Astrocyte (in vitro differentiated cells and primary cell): ENCODE measurements around the gene PLD2.

ENCODE experiments used
- EZH2 ChIP-seq: IDR thresholded peaks from 2 replicates; pipeline ENCODE4 v1.6.1; 2012; ENCODE audit warnings: mild to moderate bottlenecking, low read length, inconsistent platforms; ENCODE audit not compliant: insufficient read depth
- TF ChIP-seq, protein P1 (sequence below): IDR thresholded peaks from 2 replicates; pipeline ENCODE4 v1.5.1; 2011; ENCODE audit warnings: low read depth, mild to moderate bottlenecking, inconsistent platforms, low read length, moderate library complexity; ENCODE audit not compliant: insufficient read depth

DNA sequence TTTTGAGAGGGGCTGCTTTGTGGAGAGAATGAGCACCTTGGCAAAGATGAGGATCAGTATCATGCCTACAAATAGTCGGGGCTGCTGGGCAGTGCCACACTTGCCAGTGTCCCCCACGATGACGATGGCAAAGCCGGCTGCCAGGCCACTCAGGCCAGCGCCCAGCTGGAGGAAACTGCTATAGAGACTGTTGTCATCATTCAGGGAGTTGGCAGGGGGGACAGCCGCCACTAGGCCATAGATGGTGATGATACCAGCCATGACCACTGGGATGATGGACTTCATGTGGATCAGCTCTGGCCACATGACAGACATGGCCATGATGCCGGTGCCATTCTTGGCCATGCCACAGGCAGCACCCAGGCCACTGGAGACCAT is 50.0 kb downstream of the PLD2 start:
- no peak for TF ChIP-seq EZH2
- TF ChIP-seq, protein P1, sequence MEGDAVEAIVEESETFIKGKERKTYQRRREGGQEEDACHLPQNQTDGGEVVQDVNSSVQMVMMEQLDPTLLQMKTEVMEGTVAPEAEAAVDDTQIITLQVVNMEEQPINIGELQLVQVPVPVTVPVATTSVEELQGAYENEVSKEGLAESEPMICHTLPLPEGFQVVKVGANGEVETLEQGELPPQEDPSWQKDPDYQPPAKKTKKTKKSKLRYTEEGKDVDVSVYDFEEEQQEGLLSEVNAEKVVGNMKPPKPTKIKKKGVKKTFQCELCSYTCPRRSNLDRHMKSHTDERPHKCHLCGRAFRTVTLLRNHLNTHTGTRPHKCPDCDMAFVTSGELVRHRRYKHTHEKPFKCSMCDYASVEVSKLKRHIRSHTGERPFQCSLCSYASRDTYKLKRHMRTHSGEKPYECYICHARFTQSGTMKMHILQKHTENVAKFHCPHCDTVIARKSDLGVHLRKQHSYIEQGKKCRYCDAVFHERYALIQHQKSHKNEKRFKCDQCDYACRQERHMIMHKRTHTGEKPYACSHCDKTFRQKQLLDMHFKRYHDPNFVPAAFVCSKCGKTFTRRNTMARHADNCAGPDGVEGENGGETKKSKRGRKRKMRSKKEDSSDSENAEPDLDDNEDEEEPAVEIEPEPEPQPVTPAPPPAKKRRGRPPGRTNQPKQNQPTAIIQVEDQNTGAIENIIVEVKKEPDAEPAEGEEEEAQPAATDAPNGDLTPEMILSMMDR = no peak
